HFFc6 (cell line): Measurements from ENCODE around the gene UNC80. TPM values are rescaled to one million over a fixed set of nuclear protein-coding genes. Genes with fewer than 3 reads are reported as not detected.

ENCODE experiments used
- DNase-seq: peaks from one replicate; pipeline ENCODE4 v3.0.0-alpha.2; 2018
- H3K27ac Mint-ChIP-seq: 2 replicates; pipeline ENCODE4 v1.8.0; 2020; ENCODE audit warnings: mild to moderate bottlenecking, mixed read lengths
- H3K27me3 Mint-ChIP-seq: 2 replicates; pipeline ENCODE4 v1.8.0; 2021; ENCODE audit warnings: mild to moderate bottlenecking, moderate library complexity, mixed read lengths; ENCODE audit not compliant: insufficient read depth
- H3K36me3 Mint-ChIP-seq: 2 replicates; pipeline ENCODE4 v1.8.0; 2021; ENCODE audit warnings: low read depth, mixed read lengths
- H3K4me1 Mint-ChIP-seq: 2 replicates; pipeline ENCODE4 v1.8.0; 2020; ENCODE audit warnings: low read depth, mixed read lengths
- H3K4me3 Mint-ChIP-seq: 2 replicates; pipeline ENCODE4 v1.8.0; 2020; ENCODE audit warnings: mild to moderate bottlenecking, moderate library complexity, mixed read lengths
- H3K9me3 Mint-ChIP-seq: 2 replicates; pipeline ENCODE4 v1.8.0; 2020; ENCODE audit warnings: mild to moderate bottlenecking, mixed read lengths
- total RNA-seq, 6 experiments: library from RNA; stranded (reverse); fragmentation: NEBNext Ultra II Directional; extraction: Animal tissue kit (Norgen Biotek cat#: 25700); gene quantifications; 2 replicates in 1 of 6; 3 replicates in 5 of 6; pipeline ENCODE4 v1.2.3, GENCODE V29; 2021
- TF ChIP-seq, protein P1 (sequence below): fragments of 200-600 bp; sonication (generic); IDR thresholded peaks from 2 replicates; pipeline ENCODE4 v1.5.0; 2021; ENCODE audit warnings: antibody characterized with exemption, mild to moderate bottlenecking

Gene UNC80
- total RNA-seq, 6 experiments from 2014 or later, result not detected

DNA sequence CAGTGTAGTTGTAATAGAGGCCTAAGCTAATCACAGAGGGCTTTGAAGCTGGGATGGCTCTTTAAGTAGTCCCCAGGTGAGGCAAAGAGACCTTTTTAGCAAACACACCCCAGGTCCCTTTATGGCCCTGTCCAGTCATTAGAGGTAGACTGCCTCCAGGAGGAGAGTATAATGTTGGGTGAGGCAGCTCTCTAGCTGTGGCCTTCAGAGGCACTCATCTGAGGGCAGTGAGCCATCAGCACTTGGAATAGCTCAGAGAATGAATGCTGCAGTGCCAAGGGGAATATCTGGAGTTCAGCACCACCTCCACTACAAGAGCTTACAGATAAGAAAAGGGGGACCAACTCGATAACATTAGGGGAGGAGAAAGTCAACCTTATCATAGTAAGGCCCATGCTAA, 52.8 kb downstream of the UNC80 start:
- Mint-ChIP-seq H3K36me3 (no peaks in the 10 kb centered on the region), H3K9me3 (peaks cover 5% of the 10 kb centered on the region), H3K4me3 (no peak overlapping the region), H3K4me1 (no peaks in the 10 kb centered on the region), H3K27ac (no peak overlapping the region), H3K27me3 (no peaks in the 10 kb centered on the region)
- DNase-seq, result no peak
- TF ChIP-seq, protein P1, sequence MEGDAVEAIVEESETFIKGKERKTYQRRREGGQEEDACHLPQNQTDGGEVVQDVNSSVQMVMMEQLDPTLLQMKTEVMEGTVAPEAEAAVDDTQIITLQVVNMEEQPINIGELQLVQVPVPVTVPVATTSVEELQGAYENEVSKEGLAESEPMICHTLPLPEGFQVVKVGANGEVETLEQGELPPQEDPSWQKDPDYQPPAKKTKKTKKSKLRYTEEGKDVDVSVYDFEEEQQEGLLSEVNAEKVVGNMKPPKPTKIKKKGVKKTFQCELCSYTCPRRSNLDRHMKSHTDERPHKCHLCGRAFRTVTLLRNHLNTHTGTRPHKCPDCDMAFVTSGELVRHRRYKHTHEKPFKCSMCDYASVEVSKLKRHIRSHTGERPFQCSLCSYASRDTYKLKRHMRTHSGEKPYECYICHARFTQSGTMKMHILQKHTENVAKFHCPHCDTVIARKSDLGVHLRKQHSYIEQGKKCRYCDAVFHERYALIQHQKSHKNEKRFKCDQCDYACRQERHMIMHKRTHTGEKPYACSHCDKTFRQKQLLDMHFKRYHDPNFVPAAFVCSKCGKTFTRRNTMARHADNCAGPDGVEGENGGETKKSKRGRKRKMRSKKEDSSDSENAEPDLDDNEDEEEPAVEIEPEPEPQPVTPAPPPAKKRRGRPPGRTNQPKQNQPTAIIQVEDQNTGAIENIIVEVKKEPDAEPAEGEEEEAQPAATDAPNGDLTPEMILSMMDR, result no peak

DNA sequence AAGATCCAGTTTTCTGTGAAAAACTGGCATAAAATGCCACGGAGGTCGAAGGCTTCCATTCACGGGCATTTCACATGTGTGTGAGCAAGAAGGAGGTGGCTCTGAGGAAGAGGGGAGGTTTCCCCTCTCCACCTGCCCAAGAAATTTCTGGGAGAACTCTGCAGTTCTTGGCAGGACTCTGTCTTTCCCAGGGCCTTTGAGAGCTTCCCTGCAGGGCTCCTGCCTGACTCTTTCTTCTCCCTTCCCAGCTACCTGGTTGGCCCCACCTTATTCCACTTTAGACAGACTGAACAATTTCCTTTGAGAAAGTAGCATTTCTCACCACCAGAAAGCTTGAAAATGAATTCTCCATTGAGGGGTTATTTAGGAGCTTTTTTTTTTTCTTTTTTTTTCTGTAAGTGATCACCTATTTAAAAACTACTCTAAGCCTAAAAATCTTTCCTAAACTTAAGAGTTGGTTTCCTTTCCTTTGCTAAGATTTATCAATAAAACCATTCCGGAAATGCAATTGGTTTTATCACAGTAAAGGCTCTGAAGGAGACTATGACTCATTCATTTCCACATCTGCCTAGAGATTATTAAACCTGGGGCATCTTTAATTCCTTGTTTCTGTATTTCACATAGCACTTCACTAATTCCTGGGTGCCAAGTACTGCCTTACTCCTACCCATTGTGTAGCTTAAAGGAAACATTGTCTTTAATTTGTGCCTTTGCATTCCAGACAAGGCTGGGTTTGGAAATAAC, 59.3 kb downstream of the UNC80 start:
- Mint-ChIP-seq H3K27me3 (no peaks in the 10 kb centered on the region; the same call in 1 of the 2 replicates), H3K36me3 (peaks cover 5% of the 10 kb centered on the region; the same call in 1 of the 2 replicates), H3K4me3 (no peak overlapping the region), H3K9me3 (peaks cover 14% of the 10 kb centered on the region), H3K4me1 (no peaks in the 10 kb centered on the region), H3K27ac (no peak overlapping the region)
- no peak for DNase-seq
- TF ChIP-seq, protein P1, result no peak

DNA sequence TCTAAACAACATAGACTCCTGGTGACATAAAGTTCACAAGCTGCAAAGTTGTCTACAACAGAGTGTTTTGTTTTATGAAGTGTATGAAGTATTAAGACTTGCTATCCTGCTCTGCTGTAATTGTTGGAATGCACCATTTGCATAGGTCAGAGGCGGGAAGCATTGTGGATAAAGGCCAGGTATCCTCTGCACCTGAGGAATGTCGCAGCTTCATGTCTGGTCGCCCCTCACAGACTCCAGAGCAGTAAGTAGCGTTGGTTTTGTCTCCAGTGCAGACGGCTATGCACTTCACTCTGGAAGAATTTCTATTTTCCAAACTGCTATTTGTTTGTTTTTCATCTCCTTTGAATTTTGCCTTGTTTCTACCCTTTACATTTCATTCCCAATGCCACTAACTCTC, 63.1 kb downstream of the UNC80 start:
- no peak overlapping the region for H3K4me3 Mint-ChIP-seq
- H3K27me3 Mint-ChIP-seq, result no peaks in the 10 kb centered on the region; the same call in 1 of the 2 replicates
- TF ChIP-seq, protein P1, result no peak
- no peaks in the 10 kb centered on the region for H3K4me1 Mint-ChIP-seq
- DNase-seq, result no peak
- H3K9me3 Mint-ChIP-seq, result peaks cover 15% of the 10 kb centered on the region
- peaks cover 5% of the 10 kb centered on the region; the same call in 1 of the 2 replicates for H3K36me3 Mint-ChIP-seq
- no peak overlapping the region for H3K27ac Mint-ChIP-seq

DNA sequence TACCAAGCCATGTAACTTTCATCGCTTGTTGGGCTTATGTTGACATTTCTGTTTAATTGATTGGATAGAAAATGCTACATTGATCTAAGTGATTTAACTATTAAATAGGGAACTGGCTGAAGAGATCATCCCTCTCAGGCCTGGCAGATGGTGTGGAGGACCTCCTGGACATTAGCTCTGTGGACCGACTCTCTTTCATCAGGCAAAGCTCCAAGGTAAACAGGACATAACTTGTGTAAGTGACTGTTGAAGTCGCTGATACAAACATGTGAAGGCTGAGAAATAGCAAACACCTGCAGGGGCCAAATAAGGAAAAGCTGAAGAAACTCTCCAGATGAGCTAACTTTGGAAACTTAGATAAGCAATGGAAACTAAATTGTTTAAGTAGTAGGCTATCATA, 68.8 kb downstream of the UNC80 start:
- peaks cover 24% of the 10 kb centered on the region for H3K9me3 Mint-ChIP-seq
- H3K4me1 Mint-ChIP-seq, result no peaks in the 10 kb centered on the region
- TF ChIP-seq, protein P1, result no peak

DNA sequence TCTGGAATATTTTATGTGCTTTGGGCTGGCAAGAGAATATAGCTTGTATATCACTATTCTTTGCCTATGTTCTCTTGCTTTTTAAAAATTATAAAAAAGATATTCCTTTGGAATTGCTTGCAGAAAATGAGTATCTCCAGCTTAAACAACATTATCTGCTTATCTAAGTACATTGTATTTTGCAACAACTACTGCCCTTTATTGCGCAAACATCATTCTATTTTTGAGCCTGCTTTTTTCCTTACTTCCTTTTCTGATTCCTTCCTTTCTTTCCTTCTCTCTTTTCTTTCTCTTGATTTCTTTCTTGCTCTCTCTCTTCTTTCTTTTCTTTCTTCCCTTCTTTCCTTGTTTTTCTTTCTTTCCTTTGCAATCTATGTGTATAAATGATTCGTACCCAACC, 74.0 kb downstream of the UNC80 start:
- Mint-ChIP-seq H3K27ac (no peak overlapping the region), H3K36me3 (0 out of 2 replicates have a peak, but pooled peaks cover 6% of the 10 kb centered on the region), H3K9me3 (peaks cover 19% of the 10 kb centered on the region), H3K4me1 (no peaks in the 10 kb centered on the region), H3K4me3 (no peak overlapping the region), H3K27me3 (no peaks in the 10 kb centered on the region)
- no peak for DNase-seq
- TF ChIP-seq, protein P1, result no peak

More for the DNA sequence above, 68.8 kb downstream of the UNC80 start:
- Mint-ChIP-seq H3K27me3 (no peaks in the 10 kb centered on the region), H3K4me3 (no peak overlapping the region), H3K36me3 (0 out of 2 replicates have a peak, but pooled peaks cover 6% of the 10 kb centered on the region), H3K27ac (no peak overlapping the region)
- DNase-seq, result no peak
